ENCODE data around the gene GALNT18.
A peak's percentile ranks its signal among the peaks of the same experiment; 100 is the strongest.

The GALNT18 gene

GRCh38 chr11:11252403-11252802, 369.4 kb downstream of the GALNT18 start (continued):
- TF ChIP-seq ZNF202 (tag by site-specific recombination; IDR thresholded peaks at IDR 0.05; ENCODE audit: borderline replicate concordance) (no peak), ZBTB6 (tag by site-specific recombination; IDR thresholded peaks at IDR 0.05) (no peak)

- H3K27ac ChIP-seq (ENCODE audit: extremely low read depth, low read depth, low read length) = no peak overlapping the region
- H3K36me3 ChIP-seq (ENCODE audit: control insufficient read depth in 2 of 2, insufficient read depth in 1 of 2, low read length in 2 of 2) = no peaks in the 10 kb centered on the region
- H3K4me3 ChIP-seq (ENCODE audit: low read depth, low read length) = no peak overlapping the region
- CTCF ChIA-PET = interaction anchor here (0.6 to 1.1 kb wide), 5 partner anchors 8 to 841 kb away, joined by 3 to 4 read pairs (median 3); no protein-coding TSS in a partner anchor
- TF ChIP-seq ZNF341 (tag by site-specific recombination; IDR thresholded peaks at IDR 0.05; ENCODE audit: low read depth) (no peak), OVOL3 (tag by site-specific recombination; IDR thresholded peaks at IDR 0.05) (no peak)
- H3K4me1 ChIP-seq (ENCODE audit: control insufficient read depth, insufficient read depth, low read length) = no peaks in the 10 kb centered on the region
- POLR2A ChIA-PET = no interaction called here
- no peaks in the 10 kb centered on the region for H3K9me3 ChIP-seq (ENCODE audit: control insufficient read depth, insufficient read depth, low read depth, low read length)
These were observed 370.3 kb downstream of the GALNT18 start for GRCh38 chr11:11251394-11251970.

- Histone ChIP-seq H3K27ac (ENCODE audit: extremely low read depth, low read depth, low read length) (no peak overlapping the region), H3K4me1 (ENCODE audit: control insufficient read depth, insufficient read depth, low read length) (no peaks in the 10 kb centered on the region), H3K9me3 (ENCODE audit: control insufficient read depth, insufficient read depth, low read depth, low read length) (no peaks in the 10 kb centered on the region), H3K36me3 (ENCODE audit: control insufficient read depth in 2 of 2, insufficient read depth in 1 of 2, low read length in 2 of 2) (no peaks in the 10 kb centered on the region), H3K4me3 (ENCODE audit: low read depth, low read length) (no peak overlapping the region)
- ChIA-PET POLR2A (no interaction called here), CTCF (no interaction called here)
- TF ChIP-seq ZNF433 (tag by site-specific recombination; IDR thresholded peaks at IDR 0.05; ENCODE audit: low read depth) (no peak), ELK4 (IDR thresholded peaks at IDR 0.05; ENCODE audit: borderline replicate concordance, low read depth, low read length) (no peak), SETDB1 (IDR thresholded peaks at IDR 0.05; ENCODE audit: insufficient read length, low read length) (peak; percentile 63), ZNF677 (tag by site-specific recombination; IDR thresholded peaks at IDR 0.05) (no peak), ZNF146 (tag by site-specific recombination; IDR thresholded peaks at IDR 0.05) (no peak)
These were observed 371.3 kb downstream of the GALNT18 start for GRCh38 chr11:11250470-11250869.

- H3K4me1 ChIP-seq (ENCODE audit: control insufficient read depth, insufficient read depth, low read length) = no peaks in the 10 kb centered on the region
- POLR2A ChIA-PET = no interaction called here
These were observed 374.2 kb downstream of the GALNT18 start for GRCh38 chr11:11247576-11247975.

GRCh38 chr11:11247086-11247485, 374.7 kb downstream of the GALNT18 start:
- Histone ChIP-seq H3K27ac (ENCODE audit: extremely low read depth, low read depth, low read length) (no peak overlapping the region), H3K36me3 (ENCODE audit: control insufficient read depth in 2 of 2, insufficient read depth in 1 of 2, low read length in 2 of 2) (no peaks in the 10 kb centered on the region), H3K4me1 (ENCODE audit: control insufficient read depth, insufficient read depth, low read length) (no peaks in the 10 kb centered on the region), H3K4me3 (ENCODE audit: low read depth, low read length) (no peak overlapping the region), H3K9me3 (ENCODE audit: control insufficient read depth, insufficient read depth, low read depth, low read length) (no peaks in the 10 kb centered on the region)
- ChIA-PET POLR2A (no interaction called here), CTCF (no interaction called here)
- TF ChIP-seq ZNF596 (tag by site-specific recombination; IDR thresholded peaks at IDR 0.05) = peak; percentile 36; the same call in 1 of the 2 replicates
- TF ChIP-seq ZNF768 (tag by site-specific recombination; IDR thresholded peaks at IDR 0.05) = no peak

More at GRCh38 chr11:11247576-11247975, 374.2 kb downstream of the GALNT18 start:
- Histone ChIP-seq H3K4me3 (ENCODE audit: low read depth, low read length) (no peak overlapping the region), H3K36me3 (ENCODE audit: control insufficient read depth in 2 of 2, insufficient read depth in 1 of 2, low read length in 2 of 2) (no peaks in the 10 kb centered on the region), H3K9me3 (ENCODE audit: control insufficient read depth, insufficient read depth, low read depth, low read length) (no peaks in the 10 kb centered on the region), H3K27ac (ENCODE audit: extremely low read depth, low read depth, low read length) (no peak overlapping the region)
- CTCF ChIA-PET = interaction anchor here (0.6 kb wide), 1 partner anchor 91 kb away, joined by 3 read pairs; no protein-coding TSS in a partner anchor
- no peak for TF ChIP-seq ZNF560 (tag by site-specific recombination; IDR thresholded peaks at IDR 0.05; ENCODE audit: borderline replicate concordance)
